IgD-negative memory B cell (primary cell): ENCODE measurements around the gene EBF3. TPM values are rescaled to one million over a fixed set of nuclear protein-coding genes. Genes with fewer than 3 reads are reported as not detected.
A peak's percentile ranks its signal among the peaks of the same experiment; 100 is the strongest.

Experiments
- H3K27ac Mint-ChIP-seq, 3 donors: one replicate each; pipeline ENCODE4 v1.8.0; 2020 to 2022; ENCODE audit warnings: mild to moderate bottlenecking in 3 of 3, mixed read lengths in 3 of 3, moderate library complexity in 1 of 3
- H3K27me3 Mint-ChIP-seq: one replicate; pipeline ENCODE4 v1.8.0; 2021; ENCODE audit warnings: mixed read lengths
- H3K36me3 Mint-ChIP-seq: one replicate; pipeline ENCODE4 v1.8.0; 2020; ENCODE audit warnings: mild to moderate bottlenecking, mixed read lengths
- H3K4me1 Mint-ChIP-seq, 3 donors: one replicate each; pipeline ENCODE4 v1.8.0; 2020 to 2022; ENCODE audit warnings: mixed read lengths in 3 of 3, mild to moderate bottlenecking in 1 of 3
- H3K4me3 Mint-ChIP-seq, 4 donors: one replicate each; pipeline ENCODE4 v1.8.0; 2020 to 2022; ENCODE audit warnings: mild to moderate bottlenecking in 4 of 4, mixed read lengths in 4 of 4, moderate library complexity in 3 of 4
- H3K9me3 Mint-ChIP-seq, 3 donors: one replicate each; pipeline ENCODE4 v1.8.0; 2020 to 2021; ENCODE audit warnings: mixed read lengths in 3 of 3, mild to moderate bottlenecking in 1 of 3
- polyA plus RNA-seq: library from polyadenylated mRNA; unstranded; fragments of 300-500 nt; fragmentation: Illumina TruSeq; gene quantifications from one replicate; pipeline ENCODE4 v1.2.3, GENCODE V29; 2021

Gene EBF3
- polyA plus RNA-seq, 1 donor from 2014 or later: not detected

DNA sequence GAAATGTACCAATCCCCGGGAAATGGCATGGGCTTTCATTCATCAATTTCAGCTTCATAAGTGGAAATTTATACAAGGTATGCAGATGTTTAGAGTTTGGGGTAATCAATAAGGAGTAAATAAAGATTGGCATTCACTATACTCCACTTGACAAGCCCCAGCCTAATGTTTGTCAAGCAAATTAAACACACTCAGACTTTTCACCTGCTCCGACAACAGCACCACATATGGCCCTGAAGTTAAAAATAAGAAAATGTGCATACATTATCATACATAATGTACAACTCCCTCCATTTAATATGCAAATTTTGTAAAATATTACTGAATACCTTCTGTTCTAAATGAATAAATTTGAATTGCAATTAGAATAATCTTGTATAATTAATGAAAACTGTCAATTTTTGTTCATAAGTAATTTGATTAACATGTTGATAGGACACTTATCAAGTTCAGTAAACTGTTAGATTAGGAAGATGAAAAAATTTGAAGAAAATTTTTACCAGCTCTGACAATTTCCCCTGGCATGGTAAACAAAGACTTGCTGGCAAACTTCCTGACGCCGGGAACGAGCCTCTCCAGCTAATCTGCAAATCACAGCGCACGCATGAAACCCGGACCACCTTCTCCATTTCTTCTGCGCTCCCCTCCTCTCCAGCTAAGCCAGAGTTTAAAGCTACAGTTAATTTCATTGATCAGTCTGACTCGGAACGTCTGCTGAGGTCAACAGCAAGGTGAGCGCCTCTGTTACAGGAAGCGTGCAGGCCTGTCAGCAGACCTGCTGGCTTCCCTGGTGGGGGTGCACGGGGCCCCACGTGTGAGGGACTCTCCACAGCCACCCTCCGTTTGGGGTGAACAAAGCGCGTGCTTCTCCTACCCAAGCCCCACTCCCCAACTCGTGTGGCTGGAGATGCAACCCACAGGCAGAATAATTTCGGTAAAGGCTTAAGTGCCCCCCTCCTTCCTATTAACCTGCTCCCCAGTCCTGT is 70.7 kb downstream of the EBF3 start:
- peak overlapping the region in 1 of 3 donors; percentile 39 for H3K27ac Mint-ChIP-seq
- H3K36me3 Mint-ChIP-seq: peaks cover 2% of the 10 kb centered on the region
- no peaks in the 10 kb centered on the region for H3K9me3 Mint-ChIP-seq
- no peak overlapping the region for H3K4me3 Mint-ChIP-seq
- no peaks in the 10 kb centered on the region for H3K4me1 Mint-ChIP-seq
- H3K27me3 Mint-ChIP-seq: peaks cover 9% of the 10 kb centered on the region

DNA sequence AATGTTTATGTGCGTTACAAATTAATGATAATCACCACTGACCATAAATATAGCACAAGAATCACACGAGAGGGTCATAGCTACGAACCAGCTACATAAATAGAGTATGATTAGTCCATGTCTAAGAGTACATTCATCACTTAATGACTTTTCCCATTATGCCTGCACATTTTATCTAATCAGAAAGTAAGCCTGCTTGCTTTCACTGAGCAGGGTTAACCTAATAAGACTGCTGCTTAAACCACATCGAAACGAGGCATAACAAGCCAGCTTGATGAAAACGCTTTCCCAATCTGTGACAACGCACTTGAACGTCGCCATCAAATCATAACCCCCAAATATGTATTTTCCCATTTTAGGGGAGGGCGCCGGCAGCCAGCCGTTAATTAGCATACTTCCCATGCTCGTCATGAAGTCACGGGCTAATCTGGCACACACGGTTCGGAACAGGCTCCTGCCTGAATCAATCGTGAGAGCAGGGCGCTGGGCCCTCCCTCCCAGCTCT is 71.5 kb downstream of the EBF3 start:
- Mint-ChIP-seq H3K27me3 (peaks cover 5% of the 10 kb centered on the region), H3K36me3 (peaks cover 2% of the 10 kb centered on the region), H3K4me3 (no peak overlapping the region), H3K27ac (no peak overlapping the region), H3K4me1 (no peaks in the 10 kb centered on the region), H3K9me3 (no peaks in the 10 kb centered on the region)

DNA sequence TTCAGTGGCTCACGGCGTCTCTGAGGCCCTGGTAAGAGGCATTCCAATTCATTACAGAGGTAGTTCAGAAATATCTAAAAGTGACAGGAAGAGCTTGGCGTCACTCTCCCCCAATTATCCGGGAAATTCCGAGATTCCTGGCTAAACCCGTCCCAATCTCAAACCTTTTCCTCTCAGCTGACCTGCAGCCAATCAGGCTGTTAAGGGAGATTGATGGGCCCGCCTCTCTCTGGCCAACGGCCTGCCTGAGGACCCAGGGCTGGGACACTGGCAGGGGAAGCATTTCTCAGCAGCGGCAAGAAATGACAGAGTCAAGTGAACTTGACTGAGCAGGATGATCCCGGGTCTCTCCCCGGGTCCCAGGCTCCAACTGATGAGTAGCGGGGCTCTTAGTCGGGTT is 72.3 kb downstream of the EBF3 start:
- no peaks in the 10 kb centered on the region for H3K27me3 Mint-ChIP-seq
- H3K36me3 Mint-ChIP-seq: peaks cover 2% of the 10 kb centered on the region
- no peak overlapping the region for H3K27ac Mint-ChIP-seq
- no peak overlapping the region for H3K4me3 Mint-ChIP-seq
- H3K9me3 Mint-ChIP-seq: no peaks in the 10 kb centered on the region
- H3K4me1 Mint-ChIP-seq: no peaks in the 10 kb centered on the region

DNA sequence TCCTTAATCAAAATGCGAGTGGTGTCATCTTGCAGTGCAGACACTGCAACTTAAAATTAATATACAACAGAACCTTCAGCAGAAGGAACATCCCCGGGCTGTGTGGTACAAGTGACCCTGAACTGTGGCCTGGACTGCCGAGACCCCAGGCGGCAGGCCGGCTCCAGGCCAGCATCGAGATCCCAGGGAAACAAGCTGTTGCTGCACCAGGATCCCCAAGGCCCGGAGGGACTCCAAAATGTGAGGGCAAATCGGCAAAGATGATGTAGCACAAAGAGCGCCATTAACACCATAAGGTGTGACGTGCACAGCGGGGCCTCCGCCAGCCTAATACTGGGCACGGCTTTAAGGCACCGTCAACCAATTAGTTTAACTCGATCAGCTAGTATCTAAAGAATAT is 73.9 kb downstream of the EBF3 start:
- no peak overlapping the region for H3K4me3 Mint-ChIP-seq
- no peaks in the 10 kb centered on the region for H3K4me1 Mint-ChIP-seq
- H3K36me3 Mint-ChIP-seq: peaks cover 2% of the 10 kb centered on the region
- H3K27me3 Mint-ChIP-seq: no peaks in the 10 kb centered on the region
- no peaks in the 10 kb centered on the region for H3K9me3 Mint-ChIP-seq
- no peak overlapping the region for H3K27ac Mint-ChIP-seq

DNA sequence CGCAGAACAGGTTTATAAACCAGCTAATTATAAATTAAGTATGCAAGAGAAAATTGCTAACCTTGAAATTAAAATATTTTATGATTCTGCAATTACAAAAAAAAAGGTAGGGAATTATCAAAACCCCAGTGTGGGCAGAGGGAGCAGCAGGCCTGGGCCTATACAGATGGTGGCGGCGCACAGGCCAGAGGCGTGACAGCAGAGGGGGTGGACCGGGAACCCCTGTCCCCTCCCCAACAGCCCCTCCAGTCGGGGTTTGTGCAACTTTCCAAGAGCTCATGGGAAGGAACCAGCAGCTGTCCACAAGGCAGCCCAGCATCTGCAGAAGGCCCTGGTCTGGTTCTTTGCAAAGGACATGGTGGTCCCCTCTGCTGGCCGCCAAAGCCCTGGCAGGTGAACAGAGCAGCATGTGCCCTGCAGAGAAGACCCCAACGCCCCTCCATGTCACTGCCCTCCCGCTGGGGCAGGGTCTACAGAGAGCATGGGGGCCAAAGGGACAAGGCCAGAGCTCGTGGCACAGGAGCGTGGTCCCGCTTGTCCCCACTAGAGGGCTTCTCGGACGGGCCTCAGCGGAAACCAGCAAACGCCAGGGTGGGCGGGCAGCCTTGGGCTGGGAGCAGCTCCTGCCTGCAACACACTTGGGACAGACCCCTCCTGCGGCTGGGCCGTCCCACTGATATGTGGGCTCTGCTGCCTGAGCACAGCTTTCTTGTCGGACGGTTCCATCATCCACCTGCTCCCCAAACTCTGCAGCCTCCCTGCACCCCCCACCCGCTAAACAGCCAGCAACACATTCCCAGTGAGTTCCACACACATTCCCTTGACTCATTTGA is 75.1 kb downstream of the EBF3 start:
- no peaks in the 10 kb centered on the region for H3K4me1 Mint-ChIP-seq
- H3K4me3 Mint-ChIP-seq: no peak overlapping the region
- H3K9me3 Mint-ChIP-seq: no peaks in the 10 kb centered on the region
- H3K27ac Mint-ChIP-seq: no peak overlapping the region
- H3K27me3 Mint-ChIP-seq: no peaks in the 10 kb centered on the region
- peaks cover 2% of the 10 kb centered on the region for H3K36me3 Mint-ChIP-seq

DNA sequence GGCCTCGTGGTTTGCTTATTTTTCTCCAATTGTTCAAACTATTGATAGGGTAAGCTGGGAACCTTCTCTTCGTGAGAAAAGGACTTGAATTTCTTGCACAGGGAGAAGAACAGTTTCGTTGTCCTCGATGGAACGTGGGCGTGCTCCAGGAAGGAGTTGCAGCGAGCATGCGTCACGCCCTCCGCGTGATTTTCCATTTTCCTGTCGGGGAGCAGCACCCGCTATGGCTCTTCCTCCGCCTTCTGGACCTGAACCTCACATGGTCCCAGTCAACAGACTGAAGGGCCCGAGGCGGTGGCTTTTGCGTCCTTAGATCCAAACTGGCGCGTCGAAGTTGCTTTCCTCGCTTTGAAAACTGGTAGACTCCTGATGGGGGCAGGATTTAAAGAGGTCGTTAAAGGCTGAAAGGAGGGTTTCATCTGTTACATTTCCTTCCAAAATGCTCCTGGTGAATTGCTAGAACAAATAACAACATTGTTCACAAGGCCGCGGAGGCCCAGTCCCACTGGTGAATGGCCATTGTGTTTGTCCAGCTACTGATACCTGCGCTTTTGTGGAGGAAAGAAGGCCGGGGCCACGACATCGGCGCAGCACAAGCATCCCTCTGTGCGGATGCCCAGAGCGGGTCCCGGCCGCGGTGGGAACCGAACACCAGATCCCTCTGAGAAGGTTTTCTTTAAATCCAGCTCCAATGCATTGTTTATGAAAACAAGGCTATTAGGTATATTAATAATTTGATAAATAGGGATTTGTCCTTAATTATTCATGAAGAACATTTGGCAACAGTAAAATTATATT is 75.9 kb downstream of the EBF3 start:
- Mint-ChIP-seq H3K9me3 (no peaks in the 10 kb centered on the region), H3K4me1 (no peaks in the 10 kb centered on the region), H3K27ac (no peak overlapping the region), H3K4me3 (no peak overlapping the region), H3K27me3 (no peaks in the 10 kb centered on the region), H3K36me3 (peaks cover 2% of the 10 kb centered on the region)

DNA sequence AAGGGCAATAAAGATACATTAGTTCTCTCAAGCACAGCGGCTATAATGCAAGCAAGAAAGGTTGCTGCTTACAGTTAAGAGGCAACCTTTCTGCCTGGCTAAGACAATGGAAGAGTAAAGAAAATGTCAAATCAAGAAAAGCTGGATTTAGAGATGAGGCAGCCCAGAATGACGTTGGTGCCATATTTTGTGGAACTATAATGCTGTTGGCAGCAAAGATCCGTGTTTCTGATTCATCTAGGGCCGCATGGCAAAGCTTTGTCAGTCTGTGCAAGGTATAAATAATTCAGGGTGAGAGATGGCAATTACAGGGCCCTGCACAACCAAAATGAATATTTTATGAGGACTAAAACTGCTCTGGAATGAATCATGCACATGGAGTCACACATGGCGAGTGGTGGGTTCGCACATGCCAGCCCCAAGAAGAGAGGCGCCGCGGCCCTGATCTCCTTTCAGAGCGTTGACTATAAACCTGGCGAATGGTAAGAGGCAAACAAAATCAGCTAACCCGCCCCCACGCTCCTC is 76.6 kb downstream of the EBF3 start:
- Mint-ChIP-seq H3K27me3 (no peaks in the 10 kb centered on the region), H3K4me1 (no peaks in the 10 kb centered on the region), H3K9me3 (no peaks in the 10 kb centered on the region), H3K27ac (no peak overlapping the region), H3K36me3 (peaks cover 2% of the 10 kb centered on the region), H3K4me3 (no peak overlapping the region)

DNA sequence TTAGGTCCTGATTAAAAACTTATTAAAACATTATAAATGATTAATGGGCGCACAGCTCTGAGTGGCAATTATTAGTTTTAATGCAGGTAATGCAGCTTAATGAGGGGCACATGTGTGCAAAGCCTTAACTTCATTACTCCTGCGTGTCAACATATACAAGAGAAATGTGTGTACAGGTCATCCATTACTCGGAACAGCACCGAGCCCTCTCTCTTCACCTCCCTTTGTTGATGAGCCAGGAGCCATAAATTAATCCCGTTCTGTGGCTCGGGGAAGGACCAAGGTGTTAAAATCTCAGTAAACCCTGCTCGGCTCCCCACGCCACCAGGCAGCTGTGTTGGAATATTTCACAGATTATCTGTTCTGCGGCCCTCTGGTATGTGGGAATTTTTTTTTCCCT is 77.8 kb downstream of the EBF3 start:
- H3K9me3 Mint-ChIP-seq: no peaks in the 10 kb centered on the region
- no peaks in the 10 kb centered on the region for H3K4me1 Mint-ChIP-seq
- no peaks in the 10 kb centered on the region for H3K27me3 Mint-ChIP-seq
- no peak overlapping the region for H3K4me3 Mint-ChIP-seq
- H3K27ac Mint-ChIP-seq: no peak overlapping the region
- peaks cover 2% of the 10 kb centered on the region for H3K36me3 Mint-ChIP-seq

DNA sequence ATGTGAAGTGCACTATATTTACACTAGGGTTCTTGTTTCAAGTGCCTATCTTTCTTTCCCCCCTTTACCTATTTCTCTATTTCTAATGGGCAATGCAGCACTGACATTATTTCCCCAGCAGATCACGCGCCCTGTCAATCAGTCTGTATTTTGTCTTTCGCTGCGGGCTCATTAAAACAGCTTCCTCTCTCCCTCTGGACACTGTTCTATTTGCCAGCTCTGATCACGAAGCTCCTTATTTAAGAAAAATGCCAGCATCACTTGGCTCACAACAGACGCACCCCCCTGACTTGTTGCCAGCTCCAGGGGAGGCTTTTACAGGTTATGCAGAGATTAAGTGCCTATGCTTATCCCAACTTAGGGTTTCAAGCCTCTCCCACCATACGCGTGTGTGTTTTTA is 78.5 kb downstream of the EBF3 start:
- no peak overlapping the region for H3K4me3 Mint-ChIP-seq

DNA sequence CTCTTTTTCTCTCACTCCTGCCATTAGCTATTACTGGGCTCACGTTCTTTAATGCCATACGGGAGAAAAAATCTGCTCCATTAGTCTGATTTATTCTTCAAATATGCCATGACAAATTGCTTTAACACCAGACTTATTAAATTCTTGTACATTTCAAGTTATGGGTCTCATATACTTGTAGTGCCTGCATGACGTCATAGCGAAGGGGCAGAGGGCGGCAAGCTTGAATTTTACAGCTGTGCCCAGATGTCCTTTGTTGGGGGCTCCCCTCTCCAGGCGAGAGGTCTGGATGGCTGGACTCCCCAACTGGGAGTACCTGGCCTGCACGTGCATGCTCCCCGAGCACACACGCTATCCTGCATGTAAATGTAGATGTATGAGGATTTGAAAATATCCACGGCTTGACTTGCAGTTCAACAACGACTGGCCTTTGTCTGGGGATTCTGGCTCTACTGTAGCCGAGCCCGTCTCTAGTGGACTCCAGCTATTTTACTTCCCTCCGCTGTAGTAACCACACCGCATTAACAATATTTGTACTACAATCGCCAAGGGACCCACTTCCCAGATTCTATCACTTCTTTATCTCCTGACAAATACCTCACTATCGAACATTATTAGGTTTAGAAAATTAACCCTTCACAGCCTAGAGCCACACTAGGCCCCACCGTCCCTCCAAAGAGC is 79.5 kb downstream of the EBF3 start:
- Mint-ChIP-seq H3K27me3 (no peaks in the 10 kb centered on the region), H3K36me3 (no peaks in the 10 kb centered on the region), H3K9me3 (no peaks in the 10 kb centered on the region), H3K4me1 (no peaks in the 10 kb centered on the region), H3K4me3 (no peak overlapping the region), H3K27ac (no peak overlapping the region)

More for the DNA sequence above, 78.5 kb downstream of the EBF3 start:
- Mint-ChIP-seq H3K36me3 (no peaks in the 10 kb centered on the region), H3K9me3 (no peaks in the 10 kb centered on the region), H3K4me1 (no peaks in the 10 kb centered on the region), H3K27ac (peak overlapping the region in 1 of 3 donors; percentile 54), H3K27me3 (no peaks in the 10 kb centered on the region)

DNA sequence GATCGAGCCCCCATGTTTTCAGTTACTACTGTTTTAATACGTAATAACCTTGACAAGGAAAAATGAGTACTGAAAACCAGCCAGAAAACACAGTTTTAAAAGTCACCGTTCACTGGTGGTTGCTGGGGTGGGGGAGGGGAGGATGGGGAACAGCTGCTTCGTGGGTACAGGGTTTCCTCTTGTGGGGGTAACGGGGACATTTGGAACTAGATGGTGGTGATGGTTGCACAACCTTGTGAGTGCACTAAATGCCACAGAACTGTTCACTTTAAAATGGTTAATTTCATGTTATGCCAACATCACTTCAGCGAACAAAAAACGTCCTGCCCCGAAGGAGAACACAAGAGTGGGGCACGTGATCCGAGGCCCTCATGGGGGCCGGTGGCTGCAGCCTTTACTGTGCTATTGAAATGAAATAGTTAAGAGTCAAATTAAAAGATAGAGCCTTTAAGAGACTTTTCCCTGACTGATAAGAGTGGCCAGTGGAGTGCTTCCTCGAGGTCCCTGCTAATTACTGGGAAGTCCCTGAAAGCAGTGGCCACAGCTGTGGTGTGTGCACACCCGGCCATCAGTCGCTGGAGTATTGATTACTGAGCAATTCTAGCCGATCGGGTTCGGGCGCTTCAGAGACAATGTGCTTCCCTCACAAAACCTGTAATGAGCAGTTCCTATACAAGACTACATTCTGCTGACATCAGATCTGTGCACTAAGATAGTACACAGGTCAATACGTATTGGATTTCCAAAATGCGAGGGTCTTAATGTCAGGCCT is 80.3 kb downstream of the EBF3 start:
- no peaks in the 10 kb centered on the region for H3K9me3 Mint-ChIP-seq
- H3K36me3 Mint-ChIP-seq: no peaks in the 10 kb centered on the region
- H3K27me3 Mint-ChIP-seq: no peaks in the 10 kb centered on the region
- H3K27ac Mint-ChIP-seq: no peak overlapping the region
- no peak overlapping the region for H3K4me3 Mint-ChIP-seq
- H3K4me1 Mint-ChIP-seq: no peaks in the 10 kb centered on the region

DNA sequence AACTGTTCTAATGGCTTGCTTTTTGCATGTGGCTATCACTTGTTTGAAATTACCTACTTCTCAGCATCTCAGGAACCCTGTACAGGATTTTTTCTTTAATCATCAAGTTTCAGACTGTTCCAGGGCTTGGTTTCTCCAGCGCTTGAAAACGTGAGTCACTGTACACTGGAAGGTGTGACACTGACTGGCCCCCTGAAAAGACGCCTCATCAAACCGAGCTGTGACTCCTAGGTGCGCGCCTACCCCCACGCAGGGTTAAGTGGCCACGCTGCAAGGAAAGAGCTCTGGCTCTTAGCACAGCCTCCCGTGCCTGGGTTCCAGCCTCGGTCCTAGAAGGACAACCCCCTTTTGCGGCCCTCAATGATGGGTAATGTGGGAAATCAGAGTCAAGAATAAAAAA is 81.0 kb downstream of the EBF3 start:
- no peaks in the 10 kb centered on the region for H3K36me3 Mint-ChIP-seq
- H3K4me1 Mint-ChIP-seq: no peaks in the 10 kb centered on the region
- H3K4me3 Mint-ChIP-seq: no peak overlapping the region
- H3K27ac Mint-ChIP-seq: no peak overlapping the region
- H3K9me3 Mint-ChIP-seq: no peaks in the 10 kb centered on the region
- H3K27me3 Mint-ChIP-seq: no peaks in the 10 kb centered on the region

DNA sequence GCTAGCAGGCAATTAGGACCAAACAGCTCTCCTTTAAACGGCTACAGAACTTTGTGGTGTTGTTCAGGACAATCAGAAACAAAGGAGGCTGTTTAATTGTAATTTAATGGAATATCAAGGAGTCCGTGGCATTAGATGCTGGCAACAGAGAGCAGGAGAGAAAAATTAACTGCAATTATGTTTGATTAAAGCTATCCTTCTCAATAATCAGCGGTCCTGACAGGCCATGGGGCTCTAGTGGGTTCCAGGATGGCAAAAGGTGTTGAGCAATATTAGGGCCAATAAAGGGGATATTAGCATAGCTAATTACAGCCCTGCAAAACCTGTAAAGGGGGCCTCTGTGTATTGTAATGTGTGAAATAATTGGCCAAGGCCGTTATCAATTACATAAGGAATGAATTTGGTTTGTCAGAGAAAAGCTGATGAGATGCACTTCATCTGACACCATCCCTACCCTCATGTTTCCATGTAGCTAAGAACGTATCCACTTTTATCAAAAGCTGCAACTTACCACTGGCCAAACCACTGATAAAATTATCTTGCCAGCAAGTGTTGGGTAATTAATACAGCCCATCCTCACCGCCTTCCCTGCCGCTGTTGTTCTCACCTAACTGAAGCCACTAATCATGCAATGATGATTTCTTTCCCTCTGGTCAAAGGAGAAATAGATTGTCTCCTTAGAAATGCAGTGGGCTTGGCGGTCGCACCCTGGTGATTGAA is 81.6 kb downstream of the EBF3 start:
- H3K4me1 Mint-ChIP-seq: no peaks in the 10 kb centered on the region
- H3K27ac Mint-ChIP-seq: no peak overlapping the region
- no peaks in the 10 kb centered on the region for H3K9me3 Mint-ChIP-seq
- no peak overlapping the region for H3K4me3 Mint-ChIP-seq
- H3K27me3 Mint-ChIP-seq: no peaks in the 10 kb centered on the region
- H3K36me3 Mint-ChIP-seq: no peaks in the 10 kb centered on the region
